BE2C (cell line): ENCODE results near the gene TNFRSF14.
A peak's percentile ranks its signal among the peaks of the same experiment; 100 is the strongest.

Source experiments
- DNase-seq: peaks from one replicate; pipeline ENCODE4 v3.0.0-alpha.2; 2020
- H3K27me3 ChIP-seq: fragments of 250-450 bp; sonication (Bioruptor Pico); 2 replicates; pipeline ENCODE4 v1.5.1; 2020; ENCODE audit warnings: mild to moderate bottlenecking
- H3K36me3 ChIP-seq: fragments of 250-450 bp; sonication (Bioruptor Pico); 2 replicates; pipeline ENCODE4 v1.5.1; 2020; ENCODE audit warnings: mild to moderate bottlenecking
- H3K4me1 ChIP-seq: fragments of 250-450 bp; sonication (Bioruptor Pico); 2 replicates; pipeline ENCODE4 v1.5.1; 2020
- H3K4me3 ChIP-seq: 2 replicates; pipeline ENCODE4 v1.5.1; 2011; ENCODE audit warnings: low read depth, low read length
- H3K9me3 ChIP-seq: fragments of 250-450 bp; sonication (Bioruptor Pico); 2 replicates; pipeline ENCODE4 v1.5.1; 2020
- CTCF ChIP-seq: IDR thresholded peaks from 2 replicates; pipeline ENCODE4 v1.5.1; 2012; ENCODE audit warnings: mild to moderate bottlenecking, low read depth, low read length

The TNFRSF14 gene

GRCh38 chr1:2583331-2583791 lies 27.2 kb downstream of the TNFRSF14 start:
- Histone ChIP-seq H3K27me3 (no peaks in the 10 kb centered on the region), H3K4me3 (no peak overlapping the region), H3K4me1 (peaks cover 6% of the 10 kb centered on the region), H3K36me3 (no peaks in the 10 kb centered on the region), H3K9me3 (no peaks in the 10 kb centered on the region)
- no peak for DNase-seq
- no peak for TF ChIP-seq CTCF

GRCh38 chr1:2583871-2584351 lies 27.7 kb downstream of the TNFRSF14 start:
- Histone ChIP-seq H3K4me3 (no peak overlapping the region), H3K9me3 (no peaks in the 10 kb centered on the region), H3K27me3 (no peaks in the 10 kb centered on the region), H3K4me1 (peaks cover 6% of the 10 kb centered on the region), H3K36me3 (no peaks in the 10 kb centered on the region)
- TF ChIP-seq CTCF = no peak
- no peak for DNase-seq

- H3K27me3 ChIP-seq = no peaks in the 10 kb centered on the region
- peaks cover 6% of the 10 kb centered on the region for H3K4me1 ChIP-seq
- H3K36me3 ChIP-seq = no peaks in the 10 kb centered on the region
- no peak overlapping the region for H3K4me3 ChIP-seq
- no peak for TF ChIP-seq CTCF
- no peak for DNase-seq
- H3K9me3 ChIP-seq = no peaks in the 10 kb centered on the region
Measured at GRCh38 chr1:2584686-2585317, 28.6 kb downstream of the TNFRSF14 start.

GRCh38 chr1:2585318-2586092 lies 29.3 kb downstream of the TNFRSF14 start:
- Histone ChIP-seq H3K36me3 (no peaks in the 10 kb centered on the region), H3K27me3 (no peaks in the 10 kb centered on the region), H3K9me3 (no peaks in the 10 kb centered on the region), H3K4me1 (peaks cover 6% of the 10 kb centered on the region), H3K4me3 (peak overlapping the region; percentile 64)
- DNase-seq = peak; percentile 39
- TF ChIP-seq CTCF = no peak

GRCh38 chr1:2586154-2587070 lies 30.2 kb downstream of the TNFRSF14 start, which contains the start of gene PRXL2B:
Gene PRXL2B (plus strand): TSS chr1:2586777. CDS start chr1:2586886, 109 bp downstream.
- Histone ChIP-seq H3K27me3 (no peaks in the 10 kb centered on the region), H3K4me3 (peak within 1 kb of the TSS; percentile 64), H3K36me3 (no peaks in the 10 kb centered on the region), H3K9me3 (no peaks in the 10 kb centered on the region), H3K4me1 (peaks cover 6% of the 10 kb centered on the region)
- peak; percentile 96 for DNase-seq
- no peak for TF ChIP-seq CTCF
